H9 (cell line): ENCODE measurements around the gene MRPS27. TPM values are rescaled to one million over a fixed set of nuclear protein-coding genes. Genes with fewer than 3 reads are reported as not detected.

ENCODE experiments used
- DNase-seq: peaks from one replicate; pipeline ENCODE4 v3.0.0-alpha.2; 2017
- H2AFZ ChIP-seq: one replicate; pipeline ENCODE4 v1.6.1; 2013; ENCODE audit warnings: mild to moderate bottlenecking, low read length, control low read depth, moderate library complexity
- H2AK5ac ChIP-seq: 2 replicates; pipeline ENCODE4 v1.6.1; 2013; ENCODE audit warnings: low read length, control low read depth, mixed read lengths; ENCODE audit not compliant: insufficient read length
- H2BK120ac ChIP-seq: one replicate; pipeline ENCODE4 v1.6.1; 2013; ENCODE audit warnings: low read depth, mild to moderate bottlenecking, low read length, control low read depth, inconsistent platforms; ENCODE audit not compliant: poor library complexity, severe bottlenecking
- H2BK12ac ChIP-seq: 2 replicates; pipeline ENCODE4 v1.6.1; 2013; ENCODE audit warnings: low read length, control low read depth, mixed read lengths, low read depth; ENCODE audit not compliant: insufficient read length
- H2BK15ac ChIP-seq: 2 replicates; pipeline ENCODE4 v1.6.1; 2013; ENCODE audit warnings: low read depth, low read length, control low read depth
- H2BK20ac ChIP-seq: one replicate; pipeline ENCODE4 v1.6.1; 2013; ENCODE audit warnings: low read depth, mild to moderate bottlenecking, low read length, control low read depth, inconsistent platforms; ENCODE audit not compliant: poor library complexity, severe bottlenecking
- H2BK5ac ChIP-seq: 2 replicates; pipeline ENCODE4 v1.6.1; 2013; ENCODE audit warnings: low read length, control low read depth, mixed read lengths; ENCODE audit not compliant: insufficient read length
- H3K14ac ChIP-seq: 2 replicates; pipeline ENCODE4 v1.6.1; 2013; ENCODE audit warnings: low read length, control low read depth; ENCODE audit not compliant: insufficient read depth
- H3K18ac ChIP-seq: 2 replicates; pipeline ENCODE4 v1.6.1; 2013; ENCODE audit warnings: low read depth, mild to moderate bottlenecking, mixed read lengths, low read length, control low read depth; ENCODE audit not compliant: insufficient read length
- H3K23ac ChIP-seq: 2 replicates; pipeline ENCODE4 v1.6.1; 2013; ENCODE audit warnings: low read length, control low read depth, mixed read lengths, low read depth; ENCODE audit not compliant: insufficient read length
- H3K23me2 ChIP-seq: 2 replicates; pipeline ENCODE4 v1.6.1; 2013; ENCODE audit warnings: low read depth, mild to moderate bottlenecking, mixed read lengths, low read length, control low read depth; ENCODE audit not compliant: insufficient read length, poor library complexity, severe bottlenecking
- H3K27ac ChIP-seq: 2 replicates; pipeline ENCODE4 v1.5.1; 2013; ENCODE audit warnings: low read length, control low read depth, mixed read lengths, low read depth; ENCODE audit not compliant: insufficient read length
- H3K27me3 ChIP-seq: 2 replicates; pipeline ENCODE4 v1.6.1; 2013; ENCODE audit warnings: low read length, control low read depth, inconsistent platforms; ENCODE audit not compliant: insufficient read depth
- H3K4ac ChIP-seq: 2 replicates; pipeline ENCODE4 v1.6.1; 2013; ENCODE audit warnings: low read depth, mild to moderate bottlenecking, control low read depth, inconsistent platforms, low read length, moderate library complexity
- H3K4me1 ChIP-seq: 2 replicates; pipeline ENCODE4 v1.6.1; 2013; ENCODE audit warnings: low read length, control low read depth, inconsistent platforms; ENCODE audit not compliant: insufficient read depth
- H3K4me2 ChIP-seq: 2 replicates; pipeline ENCODE4 v1.6.1; 2013; ENCODE audit warnings: low read length, control low read depth, mixed read lengths; ENCODE audit not compliant: insufficient read length, insufficient read depth
- H3K56ac ChIP-seq: 2 replicates; pipeline ENCODE4 v1.6.1; 2013; ENCODE audit warnings: low read depth, mild to moderate bottlenecking, mixed read lengths, low read length, control low read depth; ENCODE audit not compliant: insufficient read length
- H3K79me1 ChIP-seq: 2 replicates; pipeline ENCODE4 v1.6.1; 2013; ENCODE audit warnings: low read depth, mild to moderate bottlenecking, moderate library complexity, low read length, control low read depth, inconsistent platforms; ENCODE audit not compliant: insufficient read depth, poor library complexity, severe bottlenecking
- H3K79me2 ChIP-seq: 2 replicates; pipeline ENCODE4 v1.6.1; 2013; ENCODE audit warnings: low read length, control low read depth, inconsistent platforms; ENCODE audit not compliant: insufficient read depth
- H3K9ac ChIP-seq: 2 replicates; pipeline ENCODE4 v1.6.1; 2013; ENCODE audit warnings: low read length, control low read depth, mixed read lengths; ENCODE audit not compliant: insufficient read length; ENCODE audit errors: extremely low read depth
- H3K9me3 ChIP-seq: one replicate; pipeline ENCODE4 v1.6.1; 2013; ENCODE audit warnings: low read depth, low read length, inconsistent platforms; ENCODE audit not compliant: control insufficient read depth
- H3T11ph ChIP-seq: one replicate; pipeline ENCODE4 v1.6.1; 2013; ENCODE audit warnings: mild to moderate bottlenecking, low read length, control low read depth, inconsistent platforms
- H4K20me1 ChIP-seq: one replicate; pipeline ENCODE4 v1.6.1; 2013; ENCODE audit not compliant: control insufficient read depth, insufficient read length, insufficient read depth
- H4K5ac ChIP-seq: 2 replicates; pipeline ENCODE4 v1.6.1; 2013; ENCODE audit warnings: low read depth, mild to moderate bottlenecking, mixed read lengths, low read length, control low read depth; ENCODE audit not compliant: insufficient read length
- H4K8ac ChIP-seq: replicated peaks from 2 replicates; pipeline ENCODE4 v1.6.1; 2013; ENCODE audit warnings: low read length, control low read depth, mixed read lengths, low read depth; ENCODE audit not compliant: insufficient read length
- H4K91ac ChIP-seq: 2 replicates; pipeline ENCODE4 v1.6.1; 2013; ENCODE audit warnings: low read depth, mild to moderate bottlenecking, moderate library complexity, mixed read lengths, low read length, control low read depth; ENCODE audit not compliant: insufficient read length
- H3K27ac Mint-ChIP-seq, 3 experiments: 2 replicates in 2 of 3; 3 replicates in 1 of 3; pipeline ENCODE4 v1.8.0; 2020 to 2021; ENCODE audit warnings: mixed read lengths in 3 of 3, mild to moderate bottlenecking in 1 of 3, moderate library complexity in 1 of 3
- H3K27me3 Mint-ChIP-seq: 2 replicates; pipeline ENCODE4 v1.8.0; 2021; ENCODE audit warnings: low read depth, mild to moderate bottlenecking, moderate library complexity, mixed read lengths
- H3K36me3 Mint-ChIP-seq, 3 experiments: 2 replicates in 2 of 3; 3 replicates in 1 of 3; pipeline ENCODE4 v1.8.0; 2020 to 2021; ENCODE audit warnings: low read depth in 3 of 3, mixed read lengths in 3 of 3; ENCODE audit not compliant: insufficient read depth in 1 of 3
- H3K4me1 Mint-ChIP-seq, 2 experiments: 2 replicates each; pipeline ENCODE4 v1.8.0; 2020; ENCODE audit warnings: mixed read lengths in 2 of 2
- H3K4me3 Mint-ChIP-seq, 2 experiments: 2 replicates in 1 of 2; 3 replicates in 1 of 2; pipeline ENCODE4 v1.8.0; 2020 to 2021; ENCODE audit warnings: mild to moderate bottlenecking in 2 of 2, mixed read lengths in 2 of 2, moderate library complexity in 1 of 2
- H3K9me3 Mint-ChIP-seq, 2 experiments: 2 replicates in 1 of 2; 3 replicates in 1 of 2; pipeline ENCODE4 v1.8.0; 2020; ENCODE audit warnings: mild to moderate bottlenecking in 2 of 2, mixed read lengths in 2 of 2, moderate library complexity in 1 of 2
- WGBS: extraction: QIAGEN DNeasy Blood & Tissue Kit; methylation state at CpG from one replicate; pipeline ENCODE4 v1.1.7; 2013; ENCODE audit warnings: missing lambda C conversion rate, low lambda C conversion rate, mixed read lengths; ENCODE audit not compliant: insufficient read length; ENCODE audit errors: extremely low coverage; 5-methylcytosine and 5-hydroxymethylcytosine counted together
- total RNA-seq: library from RNA; stranded (reverse); gene quantifications from 2 replicates; pipeline ENCODE4 v1.2.1, GENCODE V29; 2021
- TF ChIP-seq, protein P1 (sequence below): fragments of 200-600 bp; sonication (generic); conservative IDR thresholded peaks from 3 replicates; pipeline ENCODE4 v1.8.0; 2021; ENCODE audit warnings: antibody characterized with exemption, mild to moderate bottlenecking

The MRPS27 gene
- total RNA-seq, 1 experiment from 2014 or later: 83.3 TPM

DNA sequence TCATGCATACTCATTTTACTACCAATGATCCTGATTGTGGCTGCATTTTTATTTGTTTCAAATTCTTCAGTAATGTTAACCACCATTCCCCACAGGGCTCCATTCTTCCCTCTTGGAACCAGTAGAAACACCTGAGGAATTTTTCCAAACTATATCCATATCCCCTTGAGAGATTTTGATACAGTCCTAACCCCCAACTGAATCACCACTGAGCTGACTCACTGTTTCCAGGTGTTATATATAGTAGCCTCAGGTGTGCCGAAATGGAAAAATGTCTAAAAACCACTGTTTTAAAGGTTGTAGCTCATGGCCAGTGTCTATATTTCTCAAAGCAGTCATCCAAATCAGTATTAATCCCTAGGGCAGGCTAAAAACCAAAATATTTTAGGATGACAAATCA lies 85.2 kb downstream of the MRPS27 start:
- Histone ChIP-seq H3K56ac (no peak overlapping the region), H3K79me1 (no peaks in the 10 kb centered on the region), H4K5ac (no peak overlapping the region), H4K8ac (no peak overlapping the region), H3K4me2 (no peak overlapping the region), H3T11ph (no peak overlapping the region), H2BK15ac (no peak overlapping the region), H4K20me1 (no peaks in the 10 kb centered on the region), H2AK5ac (no peak overlapping the region), H2BK120ac (no peak overlapping the region), H3K79me2 (no peaks in the 10 kb centered on the region), H3K4me1 (peaks cover 8% of the 10 kb centered on the region; the same call in 1 of the 2 replicates), H2BK20ac (no peak overlapping the region), H3K9me3 (no peaks in the 10 kb centered on the region), H2BK12ac (no peak overlapping the region), H3K14ac (no peak overlapping the region), H4K91ac (no peak overlapping the region), H2AFZ (no peak overlapping the region), H3K27ac (no peak overlapping the region), H3K27me3 (no peaks in the 10 kb centered on the region), H2BK5ac (no peak overlapping the region), H3K18ac (no peak overlapping the region), H3K9ac (no peak overlapping the region), H3K4ac (no peak overlapping the region), H3K23me2 (no peaks in the 10 kb centered on the region), H3K23ac (no peak overlapping the region)
- H3K9me3 Mint-ChIP-seq: no peaks in the 10 kb centered on the region
- TF ChIP-seq, protein P1, sequence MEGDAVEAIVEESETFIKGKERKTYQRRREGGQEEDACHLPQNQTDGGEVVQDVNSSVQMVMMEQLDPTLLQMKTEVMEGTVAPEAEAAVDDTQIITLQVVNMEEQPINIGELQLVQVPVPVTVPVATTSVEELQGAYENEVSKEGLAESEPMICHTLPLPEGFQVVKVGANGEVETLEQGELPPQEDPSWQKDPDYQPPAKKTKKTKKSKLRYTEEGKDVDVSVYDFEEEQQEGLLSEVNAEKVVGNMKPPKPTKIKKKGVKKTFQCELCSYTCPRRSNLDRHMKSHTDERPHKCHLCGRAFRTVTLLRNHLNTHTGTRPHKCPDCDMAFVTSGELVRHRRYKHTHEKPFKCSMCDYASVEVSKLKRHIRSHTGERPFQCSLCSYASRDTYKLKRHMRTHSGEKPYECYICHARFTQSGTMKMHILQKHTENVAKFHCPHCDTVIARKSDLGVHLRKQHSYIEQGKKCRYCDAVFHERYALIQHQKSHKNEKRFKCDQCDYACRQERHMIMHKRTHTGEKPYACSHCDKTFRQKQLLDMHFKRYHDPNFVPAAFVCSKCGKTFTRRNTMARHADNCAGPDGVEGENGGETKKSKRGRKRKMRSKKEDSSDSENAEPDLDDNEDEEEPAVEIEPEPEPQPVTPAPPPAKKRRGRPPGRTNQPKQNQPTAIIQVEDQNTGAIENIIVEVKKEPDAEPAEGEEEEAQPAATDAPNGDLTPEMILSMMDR: no peak
- WGBS: no CpG with 5 or more reads among the region's 1 CpG
- no peaks in the 10 kb centered on the region for H3K27me3 Mint-ChIP-seq
- peaks cover 47 to 53% of the 10 kb centered on the region in 2 experiments for H3K4me1 Mint-ChIP-seq
- no peak overlapping the region for H3K4me3 Mint-ChIP-seq
- no peak for DNase-seq
- H3K36me3 Mint-ChIP-seq: peaks cover 9 to 31% (median 28%) of the 10 kb centered on the region in 3 experiments; a peak in 5 of 7 replicates
- peak overlapping the region; percentile 47 to 82 (median 72); a peak in 5 of 7 replicates for H3K27ac Mint-ChIP-seq
